SH-SY5Y (cell line): ENCODE results near the gene RALGAPA2.

Experiments
- GATA2 ChIP-seq: IDR thresholded peaks from 2 replicates; pipeline ENCODE4 v1.6.1; 2011; ENCODE audit warnings: mild to moderate bottlenecking, low read depth, low read length
- GATA3 ChIP-seq: IDR thresholded peaks from 2 replicates; pipeline ENCODE4 v1.6.1; 2011; ENCODE audit warnings: low read depth, mild to moderate bottlenecking, low read length, moderate library complexity

RALGAPA2 gene

DNA sequence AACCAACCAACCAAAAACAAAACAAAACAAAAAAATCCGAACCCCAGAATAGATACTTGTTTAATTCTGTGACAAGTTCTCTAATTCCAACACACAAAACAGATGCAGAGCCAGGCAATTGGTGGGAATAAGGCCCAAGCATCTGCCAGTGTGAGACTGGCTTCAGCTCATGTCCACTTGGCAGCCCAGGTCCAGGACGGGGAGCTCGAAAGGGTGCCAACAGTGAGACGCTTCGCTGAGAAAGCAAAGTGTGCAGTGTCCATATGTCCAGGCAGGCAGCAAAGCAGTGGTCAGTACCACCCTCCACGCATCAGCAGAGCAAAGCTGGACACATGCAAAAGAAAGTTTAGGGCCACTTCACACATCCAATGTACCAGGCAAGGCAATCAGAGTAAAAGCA, 102.9 kb downstream of the RALGAPA2 start:
- TF ChIP-seq GATA2 = no peak

DNA sequence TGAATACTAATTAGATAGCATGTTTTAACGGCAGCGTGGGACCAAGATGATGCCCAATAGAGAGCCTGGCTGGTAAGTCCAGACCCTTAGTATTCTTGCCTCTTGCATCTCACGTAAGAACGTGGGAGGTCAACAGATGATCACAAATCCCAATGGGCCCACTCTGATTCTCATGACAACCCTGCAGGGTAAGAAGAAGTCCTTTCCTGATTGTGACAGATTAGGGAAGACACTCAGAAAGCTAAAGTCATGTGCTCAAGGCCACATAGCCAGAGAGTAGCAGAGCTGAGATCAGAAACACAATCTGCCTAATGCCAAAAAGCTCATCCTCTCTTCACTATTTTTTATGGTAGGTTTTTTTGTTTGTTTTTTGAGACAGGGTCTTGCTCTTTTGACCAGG, 103.8 kb downstream of the RALGAPA2 start:
- no peak for TF ChIP-seq GATA3
- TF ChIP-seq GATA2 = no peak

DNA sequence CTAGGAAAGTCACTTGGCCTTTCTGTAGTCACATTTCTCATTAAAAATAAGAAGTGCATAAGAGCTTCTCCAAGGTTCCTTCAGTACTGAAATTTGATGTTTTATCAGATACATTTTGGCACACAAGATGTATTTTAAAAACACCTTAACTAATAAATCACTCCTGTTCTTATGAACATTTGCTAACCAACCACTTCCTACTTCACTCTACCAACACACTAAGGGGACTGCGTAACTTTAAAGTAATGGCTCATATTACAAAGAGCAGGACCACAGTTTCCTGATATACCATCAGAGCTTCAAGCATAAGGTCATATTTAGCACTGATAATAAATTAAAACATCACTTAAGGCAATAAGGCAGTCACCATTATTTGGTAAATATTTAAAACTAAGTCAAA, 104.4 kb downstream of the RALGAPA2 start:
- TF ChIP-seq GATA2 (no peak), GATA3 (no peak)

DNA sequence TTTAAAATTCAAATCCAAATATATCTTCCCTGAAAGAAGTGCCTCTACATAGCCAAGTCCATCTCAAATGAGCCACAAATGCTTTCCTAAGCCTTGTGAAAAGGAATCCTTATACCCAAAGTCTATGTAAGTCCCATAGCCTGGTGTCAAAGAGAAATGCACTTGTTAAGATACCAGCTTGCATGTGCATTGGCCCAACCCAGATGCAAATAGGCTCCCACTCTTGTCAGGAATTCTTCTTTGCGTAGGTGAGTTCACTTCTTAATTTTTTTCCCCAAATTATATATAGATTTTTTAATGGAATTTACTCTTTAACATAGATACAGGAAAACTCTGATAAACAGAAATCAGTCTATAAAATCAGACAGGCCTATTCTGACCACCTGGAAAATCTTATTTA, 105.6 kb downstream of the RALGAPA2 start:
- TF ChIP-seq GATA3 (no peak), GATA2 (no peak)

DNA sequence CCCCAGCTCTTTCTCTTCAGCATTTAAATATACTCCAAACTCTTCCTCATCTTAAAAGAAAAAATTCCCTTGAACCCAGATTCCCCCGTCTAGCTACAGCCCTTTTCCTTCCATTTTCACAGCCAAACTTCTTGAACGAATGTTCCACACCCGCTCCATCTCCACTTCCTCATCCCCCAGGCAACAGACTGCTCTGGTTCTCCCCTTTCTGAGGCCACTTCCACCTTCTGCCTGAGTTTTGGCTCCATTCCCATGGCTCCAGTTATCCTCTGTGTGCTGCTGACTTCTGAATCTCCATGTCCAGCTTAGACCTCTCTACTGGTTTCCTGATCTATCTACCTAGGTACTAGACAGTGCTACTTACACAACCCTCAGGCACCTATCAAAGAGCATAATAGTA, 106.4 kb downstream of the RALGAPA2 start:
- TF ChIP-seq GATA2 (no peak), GATA3 (no peak)

DNA sequence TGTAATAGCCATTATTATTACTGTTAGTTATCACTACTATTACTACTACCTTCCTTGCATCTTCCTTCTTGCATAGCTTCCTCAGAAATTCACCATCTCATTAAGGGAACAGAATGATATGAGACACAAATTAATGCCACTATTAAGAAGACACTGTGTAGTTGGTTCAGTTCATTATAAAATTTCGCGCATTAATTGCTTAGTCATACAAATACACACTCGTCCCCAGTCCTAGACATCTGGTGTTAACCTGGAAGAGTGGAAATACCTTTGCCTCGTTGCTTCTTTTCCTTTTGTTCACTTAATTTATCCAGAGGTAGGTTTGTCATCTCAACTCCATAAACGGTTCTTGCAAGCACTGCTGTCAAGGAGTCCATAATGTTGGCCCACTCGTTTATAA, 107.5 kb downstream of the RALGAPA2 start:
- TF ChIP-seq GATA2 = no peak
- TF ChIP-seq GATA3 = no peak

DNA sequence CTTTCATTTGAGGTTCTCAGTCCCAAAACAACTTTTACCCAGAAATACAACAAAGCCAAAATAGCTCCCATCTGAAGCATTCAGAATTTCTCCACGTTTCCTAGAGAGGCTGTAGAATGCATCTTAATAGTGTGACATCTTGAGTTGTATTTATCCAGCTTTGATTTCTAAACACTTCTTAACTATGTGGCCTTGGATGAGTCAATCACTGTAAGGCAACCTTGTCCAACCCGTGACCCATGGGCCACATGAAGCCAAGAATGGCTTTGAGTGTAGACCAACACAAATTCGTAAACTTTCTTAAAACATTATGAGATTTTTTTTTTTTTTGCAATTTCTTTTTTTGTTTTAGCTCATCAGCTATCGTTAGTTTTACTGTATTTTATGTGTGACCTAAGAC, 108.1 kb downstream of the RALGAPA2 start:
- TF ChIP-seq GATA3 (no peak), GATA2 (no peak)

DNA sequence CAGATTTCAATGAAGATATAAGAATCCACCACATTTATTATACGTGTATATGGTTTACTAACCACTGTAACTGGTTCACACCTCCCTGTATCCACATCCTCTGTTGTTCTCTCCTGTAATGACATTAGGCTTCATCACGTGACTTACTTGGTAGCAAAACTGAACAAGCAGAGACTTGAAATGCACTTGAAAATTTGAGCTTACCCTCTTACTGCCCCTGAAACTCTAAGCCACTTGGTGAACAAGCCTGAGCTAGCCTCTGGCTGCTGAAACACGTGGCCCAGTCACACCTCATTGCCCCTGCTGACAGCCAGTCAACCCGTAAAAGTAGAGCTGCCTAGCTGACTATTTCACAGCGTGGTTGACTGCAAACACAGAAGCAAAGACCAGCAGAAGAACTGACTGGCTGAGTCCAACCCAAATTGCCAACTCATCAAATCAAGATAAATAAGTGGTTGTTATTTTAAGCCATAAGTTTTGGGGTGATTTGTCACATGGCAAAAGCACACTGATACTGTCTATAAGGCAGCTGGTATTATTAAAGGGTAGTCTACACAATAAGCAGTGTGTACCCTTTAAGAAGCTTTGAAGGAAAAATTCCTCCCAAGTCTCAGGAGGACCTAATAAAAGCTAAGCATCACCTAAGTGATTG, 109.0 kb downstream of the RALGAPA2 start:
- TF ChIP-seq GATA2 = no peak
- no peak for TF ChIP-seq GATA3

DNA sequence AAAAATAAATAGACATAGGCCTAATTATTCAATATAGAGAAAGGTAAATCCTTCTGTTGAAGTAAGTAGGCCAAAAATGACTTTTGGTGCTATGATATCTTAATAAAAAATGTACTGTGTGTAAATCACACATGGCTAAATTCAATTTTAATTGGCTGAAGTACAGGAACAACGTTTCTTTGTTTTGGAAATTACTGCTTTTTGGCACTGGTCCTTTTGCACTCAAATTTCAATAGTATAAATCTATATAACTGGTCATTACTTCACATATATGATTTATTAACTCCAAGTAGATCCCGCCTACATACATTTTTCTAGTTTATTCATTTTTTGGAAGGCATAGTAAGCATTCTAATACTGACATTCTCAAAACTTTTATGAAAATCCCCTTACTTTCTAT, 114.5 kb downstream of the RALGAPA2 start:
- no peak for TF ChIP-seq GATA3

DNA sequence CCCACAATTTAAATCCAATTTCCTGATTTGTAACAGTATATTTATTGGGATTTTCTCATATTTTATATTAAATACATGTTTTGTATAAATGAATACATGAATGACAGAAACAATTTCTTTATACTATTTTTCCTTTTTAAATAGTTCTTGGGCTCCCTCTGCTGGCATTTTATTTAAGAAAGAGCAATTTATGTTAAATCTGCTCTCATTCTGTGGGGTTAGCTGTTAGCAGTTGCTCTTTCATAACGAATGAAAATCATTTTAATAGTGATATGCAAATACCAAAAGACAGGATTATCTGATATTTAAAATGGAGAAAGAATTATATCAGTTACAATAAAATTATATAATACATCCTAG, 118.3 kb downstream of the RALGAPA2 start:
- TF ChIP-seq GATA2 (no peak), GATA3 (no peak)

DNA sequence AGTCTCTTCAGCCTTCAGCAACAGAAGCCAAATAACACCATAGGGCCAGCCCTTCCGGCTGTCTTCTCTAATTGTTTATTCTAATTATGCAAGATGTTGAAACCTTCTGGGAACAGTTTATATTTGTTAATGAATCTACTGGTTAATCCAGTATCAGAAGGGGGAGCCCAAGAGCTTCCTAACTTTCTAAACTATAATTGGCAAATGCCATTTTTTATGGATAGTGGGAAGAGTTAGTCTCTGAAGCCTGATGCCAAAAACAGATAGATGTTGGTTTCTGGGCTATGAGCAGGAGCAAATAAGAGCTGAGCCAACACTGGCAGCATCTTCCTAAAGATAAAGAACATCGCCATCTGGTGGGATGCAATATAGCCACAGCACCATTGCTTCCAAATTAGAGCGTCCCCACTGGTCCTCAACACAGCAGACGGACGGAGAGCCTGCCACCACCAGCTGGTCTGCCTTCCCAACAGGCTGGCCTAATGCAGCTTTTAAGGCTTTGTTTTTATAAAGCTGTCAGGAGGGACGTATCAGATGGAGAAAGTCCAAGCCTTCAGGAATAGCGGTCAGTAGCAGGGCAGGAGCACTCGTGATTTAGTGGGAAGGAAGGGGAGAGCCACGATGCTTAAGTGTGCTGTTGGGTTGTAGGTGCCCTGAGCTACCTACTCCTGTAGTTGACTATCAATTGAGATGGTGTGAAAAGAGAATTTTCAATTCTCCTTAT, 118.8 kb downstream of the RALGAPA2 start:
- TF ChIP-seq GATA3 (no peak), GATA2 (no peak)

DNA sequence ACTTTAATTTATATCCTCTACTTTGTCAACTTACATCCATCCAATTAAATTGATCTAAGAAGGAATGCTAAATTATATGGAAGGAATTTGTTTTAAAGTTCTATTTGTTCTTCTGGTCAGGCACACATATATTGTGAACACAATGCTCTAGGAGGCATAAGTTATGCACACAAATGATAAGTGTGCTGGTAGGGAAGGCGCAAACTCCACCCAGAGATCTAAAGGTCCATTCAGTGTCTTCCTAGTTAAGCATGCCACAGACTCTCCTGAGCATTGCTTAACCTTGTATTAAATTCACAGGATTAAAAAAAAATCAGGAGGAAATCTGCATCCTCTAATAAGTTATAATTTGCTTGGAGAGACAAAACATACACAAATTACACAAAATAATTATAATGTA, 127.3 kb downstream of the RALGAPA2 start:
- TF ChIP-seq GATA3 = no peak
- TF ChIP-seq GATA2 = no peak

DNA sequence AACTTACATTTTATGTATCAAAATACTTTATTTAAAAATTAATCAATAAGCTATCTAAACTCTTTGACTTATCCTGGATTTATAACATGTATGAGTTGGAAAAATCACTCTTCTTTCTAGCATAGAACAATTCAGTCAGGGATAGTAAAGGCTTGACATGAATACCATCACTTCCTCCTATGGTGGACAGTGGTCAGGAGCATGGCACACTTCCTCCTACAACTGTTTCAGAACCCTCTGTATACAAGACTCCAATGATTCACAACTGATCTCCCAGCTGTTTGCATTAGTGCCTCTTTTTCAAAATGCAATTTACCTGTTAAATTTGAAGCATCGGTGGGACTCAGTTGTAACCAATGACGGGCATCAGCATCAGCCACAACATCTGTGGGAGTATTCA, 129.7 kb downstream of the RALGAPA2 start:
- no peak for TF ChIP-seq GATA2
- TF ChIP-seq GATA3 = no peak

DNA sequence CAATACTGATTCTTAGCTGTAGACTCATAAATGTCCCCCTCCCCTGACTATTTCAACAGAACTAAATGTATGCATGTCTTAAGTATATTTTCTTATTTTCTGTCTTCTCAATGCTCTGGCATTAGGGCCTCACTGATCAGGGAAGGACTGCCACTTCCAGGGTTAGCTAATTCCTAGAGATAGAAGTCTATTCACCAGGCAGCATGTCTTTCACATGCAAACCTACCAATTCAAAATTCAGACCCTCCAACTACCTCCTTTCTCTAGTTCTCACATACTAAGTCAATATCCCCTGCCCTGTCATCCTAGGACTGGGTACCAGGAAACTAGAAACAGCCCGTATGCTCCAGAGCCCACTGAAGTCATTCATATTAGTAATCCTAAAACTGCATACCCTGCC, 132.3 kb downstream of the RALGAPA2 start:
- no peak for TF ChIP-seq GATA2
- no peak for TF ChIP-seq GATA3

DNA sequence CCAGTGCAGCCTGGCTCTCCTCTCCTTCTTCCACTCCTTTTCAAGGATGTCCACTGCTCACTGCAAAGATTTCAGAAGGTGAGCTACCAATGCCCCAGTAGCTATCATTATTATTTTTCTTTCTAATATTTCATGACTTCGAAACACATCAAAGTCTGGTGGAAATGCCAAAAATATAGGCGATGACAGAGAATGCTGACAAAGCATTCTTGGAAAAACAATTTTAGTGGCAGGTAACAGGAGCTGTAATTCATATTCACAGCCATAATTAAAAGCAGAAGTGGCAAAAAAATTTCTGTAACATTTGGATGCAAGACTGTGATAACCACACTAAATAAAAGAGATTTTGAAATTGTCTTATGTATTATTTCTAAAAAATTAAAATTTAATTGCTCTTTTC, 133.6 kb downstream of the RALGAPA2 start:
- TF ChIP-seq GATA2 (no peak), GATA3 (no peak)

DNA sequence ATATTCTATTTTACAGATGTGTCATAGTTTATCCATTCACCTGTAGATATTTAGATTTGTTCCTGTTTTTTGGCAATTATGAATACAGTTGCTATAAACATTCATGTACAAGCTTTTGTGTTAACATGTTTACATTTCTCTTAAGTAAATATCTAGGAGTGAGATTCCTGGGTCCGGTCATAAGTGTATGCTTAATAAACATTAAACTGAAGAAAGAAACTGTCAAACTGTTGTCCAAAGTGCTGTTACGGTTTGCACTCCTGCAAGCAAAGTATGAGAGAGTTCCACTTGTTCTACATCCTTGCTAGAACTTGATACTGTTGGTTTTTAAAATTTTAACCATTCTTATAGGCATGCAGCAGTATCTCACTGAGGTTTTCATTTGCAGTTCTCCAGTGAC, 138.6 kb downstream of the RALGAPA2 start:
- TF ChIP-seq GATA2 (no peak), GATA3 (no peak)
